Activated T-cell treated with anti-CD3 and anti-CD28 coated beads for 1 hour (primary cell): ENCODE data around the gene DHX34.
"Not testable (repeated sequence)": the region's sequence is repeated elsewhere in the genome, so short reads cannot be mapped to it uniquely, and the experiment has no call there.

ENCODE experiments used
- DNase-seq: peaks from one replicate; pipeline ENCODE4 v3.0.0-alpha.2; 2020; ENCODE audit warnings: low read depth

The DHX34 gene, protein sequence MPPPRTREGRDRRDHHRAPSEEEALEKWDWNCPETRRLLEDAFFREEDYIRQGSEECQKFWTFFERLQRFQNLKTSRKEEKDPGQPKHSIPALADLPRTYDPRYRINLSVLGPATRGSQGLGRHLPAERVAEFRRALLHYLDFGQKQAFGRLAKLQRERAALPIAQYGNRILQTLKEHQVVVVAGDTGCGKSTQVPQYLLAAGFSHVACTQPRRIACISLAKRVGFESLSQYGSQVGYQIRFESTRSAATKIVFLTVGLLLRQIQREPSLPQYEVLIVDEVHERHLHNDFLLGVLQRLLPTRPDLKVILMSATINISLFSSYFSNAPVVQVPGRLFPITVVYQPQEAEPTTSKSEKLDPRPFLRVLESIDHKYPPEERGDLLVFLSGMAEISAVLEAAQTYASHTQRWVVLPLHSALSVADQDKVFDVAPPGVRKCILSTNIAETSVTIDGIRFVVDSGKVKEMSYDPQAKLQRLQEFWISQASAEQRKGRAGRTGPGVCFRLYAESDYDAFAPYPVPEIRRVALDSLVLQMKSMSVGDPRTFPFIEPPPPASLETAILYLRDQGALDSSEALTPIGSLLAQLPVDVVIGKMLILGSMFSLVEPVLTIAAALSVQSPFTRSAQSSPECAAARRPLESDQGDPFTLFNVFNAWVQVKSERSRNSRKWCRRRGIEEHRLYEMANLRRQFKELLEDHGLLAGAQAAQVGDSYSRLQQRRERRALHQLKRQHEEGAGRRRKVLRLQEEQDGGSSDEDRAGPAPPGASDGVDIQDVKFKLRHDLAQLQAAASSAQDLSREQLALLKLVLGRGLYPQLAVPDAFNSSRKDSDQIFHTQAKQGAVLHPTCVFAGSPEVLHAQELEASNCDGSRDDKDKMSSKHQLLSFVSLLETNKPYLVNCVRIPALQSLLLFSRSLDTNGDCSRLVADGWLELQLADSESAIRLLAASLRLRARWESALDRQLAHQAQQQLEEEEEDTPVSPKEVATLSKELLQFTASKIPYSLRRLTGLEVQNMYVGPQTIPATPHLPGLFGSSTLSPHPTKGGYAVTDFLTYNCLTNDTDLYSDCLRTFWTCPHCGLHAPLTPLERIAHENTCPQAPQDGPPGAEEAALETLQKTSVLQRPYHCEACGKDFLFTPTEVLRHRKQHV

GRCh38 chr19:47348819-47349795 lies at the start of gene DHX34:
Gene DHX34, plus strand, starts transcription at chr19:47349315. Its CDS starts 3,716 bp downstream, at chr19:47353031.
- peak; percentile 98 for DNase-seq

DNA sequence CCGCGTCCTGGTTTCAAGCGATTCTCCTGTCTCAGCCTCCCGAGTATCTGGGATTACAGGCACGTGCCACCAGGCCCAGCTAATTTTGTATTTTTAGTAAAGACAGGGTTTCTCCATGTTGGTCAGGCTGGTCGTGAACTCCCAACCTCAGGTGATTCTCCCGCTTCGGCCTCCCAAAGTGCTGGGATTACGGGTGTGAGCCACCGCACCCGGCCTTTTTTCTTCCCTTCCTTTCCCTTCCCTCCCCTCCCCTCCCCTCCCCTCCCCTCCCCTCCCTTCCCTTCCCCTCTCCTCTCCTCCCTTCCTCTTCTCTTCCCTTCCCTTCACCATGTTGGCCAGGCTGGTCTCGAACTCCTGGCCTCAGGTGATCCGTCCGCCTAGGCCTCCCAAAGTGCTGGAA lies 48.2 kb upstream of the DHX34 start:
- not testable (repeated sequence) for DNase-seq

DNA sequence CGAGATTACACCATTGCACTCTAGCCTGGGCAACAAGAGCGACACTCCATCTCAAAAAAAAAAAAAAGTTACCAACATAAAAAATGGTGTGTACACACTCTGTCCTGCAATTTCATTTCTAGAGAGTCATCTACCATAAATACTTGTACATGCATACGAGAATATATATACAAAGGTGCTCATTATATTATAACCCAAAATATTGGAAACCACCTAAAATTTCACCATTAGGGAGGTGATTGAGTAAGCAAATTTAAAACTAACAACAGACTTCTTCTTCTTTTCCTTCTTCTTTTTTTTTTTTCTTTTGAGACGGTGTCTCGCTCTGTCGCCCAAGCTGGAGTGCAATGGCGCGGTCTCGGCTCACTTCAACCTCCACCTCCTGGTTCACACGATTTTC lies 46.9 kb upstream of the DHX34 start:
- DNase-seq, result no peak

GRCh38 chr19:47303966-47304365 lies 45.1 kb upstream of the DHX34 start:
- no peak for DNase-seq

- peak; percentile 50 for DNase-seq
These were observed 43.8 kb upstream of the DHX34 start for GRCh38 chr19:47305309-47305751.

DNA sequence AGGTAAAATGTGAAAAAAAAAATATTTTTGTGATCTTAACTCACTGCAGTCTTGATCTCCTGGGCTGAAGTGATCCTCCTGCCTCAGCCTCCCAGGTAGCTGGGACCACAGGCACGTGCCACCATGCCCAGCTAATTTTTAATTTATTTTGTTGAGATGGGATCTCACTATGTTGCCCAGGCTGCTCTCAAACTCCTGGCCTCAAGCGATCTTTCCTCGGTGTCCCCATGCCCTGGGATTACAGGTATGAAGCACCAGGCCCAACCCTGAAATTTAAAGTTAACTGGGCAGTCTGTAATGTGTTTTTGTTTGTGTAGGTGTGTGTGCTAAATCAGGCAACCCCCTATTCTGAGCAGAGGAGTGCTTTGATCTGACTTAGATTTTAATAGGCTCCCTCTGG lies 42.8 kb upstream of the DHX34 start:
- no peak for DNase-seq

DNA sequence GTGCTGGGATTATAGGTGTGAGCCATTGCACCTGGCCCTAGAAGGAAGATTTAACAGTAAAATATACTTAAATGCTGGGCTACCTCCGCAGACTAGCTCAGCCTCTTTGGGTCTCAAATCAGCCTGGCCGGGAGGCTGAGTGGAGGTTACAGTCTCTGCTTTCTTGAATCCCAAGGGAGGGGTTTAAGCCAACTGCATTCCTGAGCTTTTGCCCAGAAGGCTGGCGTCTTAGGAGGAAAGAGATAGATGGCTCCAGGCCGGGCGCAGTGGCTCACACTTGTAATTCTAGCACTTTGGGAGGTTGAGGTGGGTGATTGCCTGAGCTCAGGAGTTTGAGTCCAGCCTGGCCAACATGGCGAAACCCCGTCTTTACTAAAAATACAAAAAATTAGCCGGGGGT lies 40.1 kb upstream of the DHX34 start:
- no peak for DNase-seq

GRCh38 chr19:47309608-47310007 lies 39.5 kb upstream of the DHX34 start, which contains the start of gene C5AR1:
Gene C5AR1, plus strand, starts transcription at chr19:47309861. Its CDS starts 35 bp downstream, at chr19:47309896.
- no peak for DNase-seq

GRCh38 chr19:47310323-47310722 lies 38.8 kb upstream of the DHX34 start:
- no peak for DNase-seq

DNA sequence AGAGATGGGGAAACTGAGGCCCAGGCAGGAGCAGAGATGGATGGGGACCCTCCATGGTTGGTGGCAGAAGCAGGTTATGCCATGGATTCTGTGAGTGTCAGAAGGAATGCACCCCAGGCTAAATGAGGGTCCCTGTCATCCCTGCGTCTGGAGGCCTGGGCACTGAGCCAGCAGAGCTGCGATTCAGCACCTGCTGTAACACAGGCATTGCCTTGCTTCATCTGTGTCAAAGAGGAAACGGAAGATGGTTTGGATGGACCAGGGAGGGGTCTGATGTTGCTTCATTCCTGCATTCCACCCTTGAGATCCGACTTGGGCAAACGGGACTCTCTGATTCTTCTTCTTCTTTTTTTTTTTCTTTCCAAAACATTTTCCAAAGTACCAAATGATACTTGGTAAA lies 38.3 kb upstream of the DHX34 start:
- no peak for DNase-seq

- no peak for DNase-seq
These were observed 36.6 kb upstream of the DHX34 start for GRCh38 chr19:47312366-47313006.

DNA sequence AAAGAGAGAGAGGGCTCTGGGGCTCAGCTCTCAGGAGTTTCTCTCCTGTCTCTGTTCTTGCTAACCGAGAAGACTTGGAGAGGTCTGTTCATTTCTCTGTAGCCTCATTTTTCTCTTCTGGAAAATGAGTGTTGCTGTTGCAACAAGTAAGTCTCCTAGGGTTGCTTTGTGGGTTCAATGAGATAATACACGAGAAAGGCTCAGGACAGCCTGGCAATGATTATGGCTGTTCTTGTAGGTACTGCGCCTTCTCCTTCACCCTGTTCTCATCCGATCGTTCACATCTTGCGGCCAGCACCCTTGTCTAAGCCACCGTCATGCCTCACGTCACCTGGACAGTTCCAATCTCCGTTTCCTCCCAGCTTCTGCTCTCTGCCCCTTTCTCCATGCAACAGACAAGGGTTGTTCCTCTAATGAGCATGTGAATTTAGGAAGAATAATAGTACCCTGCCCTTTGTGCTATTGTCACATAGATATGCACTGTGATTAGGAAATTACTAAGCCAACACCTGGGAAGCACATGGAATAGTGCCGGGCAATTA lies 35.3 kb upstream of the DHX34 start:
- DNase-seq, result no peak

DNA sequence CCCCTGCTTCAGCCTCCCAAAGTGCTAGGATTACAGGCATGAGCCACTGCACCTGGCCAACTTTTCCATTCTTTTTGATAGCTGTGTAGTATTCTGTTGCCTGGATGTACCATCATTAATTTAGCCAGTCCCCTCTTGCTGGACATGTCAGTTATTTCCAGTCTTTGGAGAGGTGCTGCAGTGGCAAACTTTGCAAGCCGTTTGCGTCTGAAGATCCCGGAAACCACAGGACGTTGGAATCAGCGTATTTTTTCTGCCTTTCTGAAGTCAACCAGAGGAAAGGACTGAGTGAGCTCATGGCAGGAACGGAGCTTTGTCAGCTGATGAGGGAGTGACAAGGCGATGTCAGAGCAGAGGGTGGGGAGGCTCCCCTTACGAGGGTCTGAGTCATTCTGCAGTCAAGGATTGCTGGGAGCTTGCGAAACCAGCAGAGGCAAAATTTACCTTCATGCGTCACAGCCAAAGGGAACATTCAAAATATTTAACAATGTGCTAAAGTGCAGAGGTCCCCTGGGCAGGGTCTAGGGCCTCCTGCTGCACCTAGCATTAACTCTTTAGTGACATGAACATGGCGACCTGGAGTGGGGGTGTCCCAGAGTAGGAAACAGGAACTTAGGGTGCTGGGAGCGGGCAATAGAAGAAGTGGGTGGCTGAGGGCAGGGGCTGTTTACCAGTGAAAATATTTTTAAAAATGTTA lies 33.8 kb upstream of the DHX34 start:
- no peak for DNase-seq

DNA sequence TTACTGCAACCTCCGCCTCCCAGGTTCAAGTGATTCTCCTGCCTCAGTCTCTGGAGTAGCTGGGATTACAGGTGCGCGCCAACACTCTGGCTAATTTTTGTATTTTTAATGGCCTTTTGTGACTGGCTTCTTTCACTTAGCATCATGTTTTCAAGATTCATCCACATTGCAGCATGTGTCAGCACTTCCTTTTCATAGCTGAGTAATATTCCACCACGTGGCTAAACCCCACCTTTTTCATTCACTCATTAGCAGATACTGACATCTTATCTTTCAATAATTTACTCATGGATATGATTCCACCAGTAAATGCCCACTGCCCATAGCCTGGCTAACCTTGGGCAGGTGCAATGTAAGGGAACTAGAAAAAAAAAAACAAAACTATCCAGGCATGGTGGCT lies 32.6 kb upstream of the DHX34 start:
- no peak for DNase-seq

- no peak for DNase-seq
These were observed 28.9 kb upstream of the DHX34 start for GRCh38 chr19:47319923-47320871.

- no peak for DNase-seq
These were observed 27.5 kb upstream of the DHX34 start for GRCh38 chr19:47321630-47322029.

DNA sequence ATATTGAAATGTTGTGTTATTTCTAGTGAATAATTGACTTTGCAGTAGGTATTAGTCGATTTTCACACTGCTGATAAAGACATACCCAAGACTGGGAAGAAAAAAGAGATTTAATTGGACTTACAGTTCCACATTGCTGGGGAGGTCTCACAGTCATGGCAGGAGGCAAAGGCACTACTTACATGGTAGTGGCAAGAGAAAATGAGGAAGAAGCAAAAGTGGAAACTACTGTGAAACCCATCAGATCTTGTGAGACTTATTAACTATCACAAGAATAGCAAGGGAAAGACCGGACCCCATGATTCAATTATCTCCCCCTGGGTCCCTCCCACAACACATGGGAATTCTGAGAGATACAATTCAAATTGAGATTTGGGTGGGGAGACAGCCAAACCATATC lies 27.1 kb upstream of the DHX34 start:
- DNase-seq, result no peak

DNA sequence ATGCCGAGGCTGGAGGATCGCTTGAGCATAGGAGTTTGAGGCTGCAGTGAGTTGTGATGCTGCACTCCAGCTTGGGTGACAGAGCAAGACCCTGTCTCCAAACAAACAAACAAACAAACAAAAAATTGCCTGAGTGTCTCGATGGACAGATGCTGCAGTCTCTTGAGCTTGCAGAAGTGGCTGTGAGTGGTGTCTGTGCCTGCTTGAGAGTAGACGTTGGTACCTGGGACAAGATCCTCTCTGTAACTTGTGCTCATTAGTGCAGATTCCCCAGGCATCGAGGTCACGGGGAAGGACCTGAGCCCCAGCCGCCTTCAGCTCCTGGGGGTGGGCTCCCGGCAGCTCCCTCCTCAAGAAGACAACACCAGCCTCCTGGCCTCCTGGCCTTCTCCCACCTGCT lies 25.7 kb upstream of the DHX34 start:
- DNase-seq, result no peak

GRCh38 chr19:47323872-47324271 lies 25.2 kb upstream of the DHX34 start:
- no peak for DNase-seq
